ENCODE data around the gene TMEFF1. TPM values are rescaled to one million over a fixed set of nuclear protein-coding genes. Genes with fewer than 3 reads are reported as not detected.

The TMEFF1 gene
- total RNA-seq (under 1 TPM; 0.71 to 0.77 TPM), polyA plus RNA-seq (under 1 TPM in 1 of 2 donors, not detected in 1; 0.01 TPM)
- long read RNA-seq, donor 1, transcript TMEFF1-201 (10 exons, 2,611 nt): major isoform, 5 of 5 reads
- long read RNA-seq, donor 1, partial matches to known transcripts: 0 of 5 reads
- long read RNA-seq, donor 1, other reads (novel, unspliced or antisense): 0 of 5 reads
- long read RNA-seq, donor 2: 0 reads
- long read RNA-seq, donor 3, partial matches to known transcripts: 0 of 1 reads
- long read RNA-seq, donor 3, other reads (novel, unspliced or antisense): 0 of 1 reads
- long read RNA-seq, donor 4, partial matches to known transcripts: 0 of 1 reads
- long read RNA-seq, donor 4, other reads (novel, unspliced or antisense): 0 of 1 reads
- long read RNA-seq, donor 5, transcript TMEFF1-201 (10 exons, 2,611 nt): major isoform, 9 of 9 reads
- long read RNA-seq, donor 5, partial matches to known transcripts: 0 of 9 reads
- long read RNA-seq, donor 5, other reads (novel, unspliced or antisense): 0 of 9 reads

GRCh38 chr9:100472788-100473275, at the start of gene TMEFF1:
Gene TMEFF1, plus strand, starts transcription at chr9:100473149. Its CDS starts 396 bp downstream, at chr9:100473545.
- no peak for TF ChIP-seq CTCF (IDR thresholded peaks at IDR 0.05; ENCODE audit: control extremely low read depth, extremely low read depth)
- H3K4me3 ChIP-seq: peak within 1 kb of the TSS; percentile 59
- DNase-seq: peak; percentile 73 to 86 (median 82)
- 0 to 1% methylated on average over 48 to 54 of the region's 54 CpGs for WGBS, 2 donors
- peak; percentile 42 for ATAC-seq (ENCODE audit: insufficient read depth, low FRiP score)
- H3K27me3 ChIP-seq (ENCODE audit: control insufficient read depth in 3 of 3, insufficient read depth in 3 of 3, low read length in 2 of 3): no peaks in the 10 kb centered on the region
- H3K9me3 ChIP-seq (ENCODE audit: control insufficient read depth in 4 of 4, insufficient read depth in 3 of 4, low read length in 3 of 4): no peaks in the 10 kb centered on the region
- peak within 1 kb of the TSS in 1 of 2 donors; percentile 37 for H3K9ac ChIP-seq (ENCODE audit: insufficient read depth in 1 of 2, low read length in 2 of 2)
- H3K36me3 ChIP-seq (ENCODE audit: control insufficient read depth in 4 of 4, insufficient read depth in 4 of 4, low read length in 4 of 4): no peaks in the 10 kb centered on the region
- peaks cover 0 to 15% (median 5%) of the 10 kb centered on the region in 5 donors for H3K4me1 ChIP-seq (ENCODE audit: control insufficient read depth in 5 of 5, insufficient read depth in 5 of 5, low read length in 5 of 5)
- no peak within 1 kb of the TSS for H3K27ac ChIP-seq (ENCODE audit: low read depth in 1 of 2, low read length in 1 of 2)

GRCh38 chr9:100425758-100426157, 47.2 kb upstream of the TMEFF1 start:
- TF ChIP-seq CTCF (IDR thresholded peaks at IDR 0.05; ENCODE audit: control extremely low read depth, extremely low read depth): no peak
- WGBS, 2 donors: 50 to 79% methylated on average over 1 of the region's 1 CpG
- DNase-seq (no peak), ATAC-seq (ENCODE audit: insufficient read depth, low FRiP score) (no peak)
- Histone ChIP-seq H3K9me3 (ENCODE audit: control insufficient read depth in 4 of 4, insufficient read depth in 3 of 4, low read length in 3 of 4) (peaks cover 0 to 1% (median 0%) of the 10 kb centered on the region in 4 donors), H3K27me3 (ENCODE audit: control insufficient read depth in 3 of 3, insufficient read depth in 3 of 3, low read length in 2 of 3) (no peaks in the 10 kb centered on the region), H3K27ac (ENCODE audit: low read depth in 1 of 2, low read length in 1 of 2) (no peak overlapping the region), H3K9ac (ENCODE audit: insufficient read depth in 1 of 2, low read length in 2 of 2) (peak overlapping the region in 1 of 2 donors; percentile 67), H3K4me1 (ENCODE audit: control insufficient read depth in 5 of 5, insufficient read depth in 5 of 5, low read length in 5 of 5) (peaks cover 0 to 19% (median 11%) of the 10 kb centered on the region in 5 donors), H3K36me3 (ENCODE audit: control insufficient read depth in 4 of 4, insufficient read depth in 4 of 4, low read length in 4 of 4) (no peaks in the 10 kb centered on the region), H3K4me3 (no peak overlapping the region)

GRCh38 chr9:100426189-100426529, 46.8 kb upstream of the TMEFF1 start:
- Histone ChIP-seq H3K27ac (ENCODE audit: low read depth in 1 of 2, low read length in 1 of 2) (peak overlapping the region in 1 of 2 donors; percentile 84), H3K36me3 (ENCODE audit: control insufficient read depth in 4 of 4, insufficient read depth in 4 of 4, low read length in 4 of 4) (no peaks in the 10 kb centered on the region), H3K4me1 (ENCODE audit: control insufficient read depth in 5 of 5, insufficient read depth in 5 of 5, low read length in 5 of 5) (peaks cover 0 to 19% (median 11%) of the 10 kb centered on the region in 5 donors), H3K9ac (ENCODE audit: insufficient read depth in 1 of 2, low read length in 2 of 2) (peak overlapping the region; percentile 67 to 87), H3K27me3 (ENCODE audit: control insufficient read depth in 3 of 3, insufficient read depth in 3 of 3, low read length in 2 of 3) (no peaks in the 10 kb centered on the region), H3K4me3 (no peak overlapping the region), H3K9me3 (ENCODE audit: control insufficient read depth in 4 of 4, insufficient read depth in 3 of 4, low read length in 3 of 4) (peaks cover 0 to 1% (median 0%) of the 10 kb centered on the region in 4 donors)
- ATAC-seq (ENCODE audit: insufficient read depth, low FRiP score): no peak
- no peak for TF ChIP-seq CTCF (IDR thresholded peaks at IDR 0.05; ENCODE audit: control extremely low read depth, extremely low read depth)
- DNase-seq: peak in 1 of 3 donors; percentile 61
- 35 to 37% methylated on average over 7 of the region's 7 CpGs for WGBS, 2 donors
